KBM-7 (cell line): ENCODE data around the gene PIGU.

Experiments used
- DNase-seq: peaks from one replicate; pipeline ENCODE4 v3.0.0-alpha.2; 2015
- in situ Hi-C: fragments of 300-500 bp; cut with MboI; formaldehyde crosslinking; loops from 2 replicates; pipeline ENCODE4 v1.14.3; 2020; ENCODE audit warnings: low sequenced_read_pairs, low pct_unique_long_range_greater_than_20kb, mixed read lengths

The PIGU gene

GRCh38 chr20:34595377-34596184, 81.3 kb downstream of the PIGU start:
- DNase-seq: no peak
- in situ Hi-C loops: no loop called here

GRCh38 chr20:34586488-34587163, 90.3 kb downstream of the PIGU start:
- no peak for DNase-seq
- in situ Hi-C loops: no loop called here

GRCh38 chr20:34585019-34585418, 91.9 kb downstream of the PIGU start:
- no peak for DNase-seq
- in situ Hi-C loops: no loop called here

GRCh38 chr20:34583544-34583943, 93.3 kb downstream of the PIGU start:
- in situ Hi-C loops: no loop called here
- no peak for DNase-seq

- DNase-seq: no peak
- in situ Hi-C loops: no loop called here
These were observed 94.0 kb downstream of the PIGU start for GRCh38 chr20:34582911-34583310.

GRCh38 chr20:34582221-34582620, 94.7 kb downstream of the PIGU start:
- no peak for DNase-seq
- in situ Hi-C loops: no loop called here

GRCh38 chr20:34581341-34582184, 95.3 kb downstream of the PIGU start:
- in situ Hi-C loops: no loop called here

GRCh38 chr20:34579979-34580940, 96.6 kb downstream of the PIGU start:
- DNase-seq: no peak
- in situ Hi-C loops: no loop called here

More at GRCh38 chr20:34581341-34582184, 95.3 kb downstream of the PIGU start:
- no peak for DNase-seq

GRCh38 chr20:34579191-34579978, 97.5 kb downstream of the PIGU start:
- no peak for DNase-seq
- in situ Hi-C loops: no loop called here

GRCh38 chr20:34578521-34578920, 98.4 kb downstream of the PIGU start:
- DNase-seq: no peak
- in situ Hi-C loops: no loop called here

GRCh38 chr20:34578025-34578424, 98.9 kb downstream of the PIGU start:
- in situ Hi-C loops: no loop called here
- DNase-seq: no peak

- in situ Hi-C loops: no loop called here
- no peak for DNase-seq
These were observed 99.8 kb downstream of the PIGU start for GRCh38 chr20:34577061-34577460.

- in situ Hi-C loops: no loop called here
- no peak for DNase-seq
These were observed 101.1 kb downstream of the PIGU start for GRCh38 chr20:34575756-34576155.

- no peak for DNase-seq
- in situ Hi-C loops: no loop called here
These were observed 101.6 kb downstream of the PIGU start for GRCh38 chr20:34575271-34575670.

- in situ Hi-C loops: no loop called here
- DNase-seq: no peak
These were observed 102.0 kb downstream of the PIGU start for GRCh38 chr20:34574861-34575260.

GRCh38 chr20:34574426-34574825, 102.5 kb downstream of the PIGU start:
- in situ Hi-C loops: no loop called here

GRCh38 chr20:34573541-34574300, 103.2 kb downstream of the PIGU start:
- DNase-seq: no peak
- in situ Hi-C loops: no loop called here

More at GRCh38 chr20:34574426-34574825, 102.5 kb downstream of the PIGU start:
- DNase-seq: no peak
